ENCODE measurements around the gene CZIB. TPM values are rescaled to one million over a fixed set of nuclear protein-coding genes. Genes with fewer than 3 reads are reported as not detected.

Gene CZIB
- total RNA-seq, 1 donor, result 66.6 TPM

DNA sequence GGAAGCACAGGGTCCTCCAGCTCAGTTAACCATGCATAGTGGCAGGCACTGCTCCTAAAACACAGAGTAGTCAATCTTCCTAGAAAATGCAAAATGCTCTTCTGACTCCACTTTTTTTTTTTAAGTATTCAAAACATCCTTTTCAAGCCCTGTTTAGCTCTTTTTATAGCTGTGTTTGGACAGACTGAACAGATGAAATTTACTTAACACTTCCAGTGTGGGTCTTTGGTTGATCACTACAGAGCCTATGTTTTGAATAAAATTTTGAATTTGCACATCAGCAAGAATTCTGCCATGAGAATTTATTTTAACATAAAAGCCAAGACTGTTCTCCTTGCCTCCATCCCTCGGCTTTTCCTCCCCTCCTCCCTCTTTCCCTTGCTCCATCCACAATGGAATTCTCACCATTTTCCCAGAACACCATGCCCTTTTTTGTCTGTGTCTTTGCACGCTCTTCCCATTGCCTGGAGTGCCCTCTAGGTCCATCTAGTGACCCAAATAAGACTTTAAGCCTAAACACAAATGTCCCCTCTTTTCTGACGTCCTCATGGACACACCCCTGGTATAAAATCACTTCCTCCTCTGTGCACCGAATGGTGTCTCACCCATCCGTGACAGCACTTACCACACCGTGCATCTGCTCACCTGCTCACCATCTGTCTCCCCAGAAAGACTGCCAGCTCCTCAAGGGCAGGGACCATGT is 47.9 kb downstream of the CZIB start:
- peak; percentile 75 for DNase-seq (ENCODE audit: low read depth)
- TF ChIP-seq, protein P1, sequence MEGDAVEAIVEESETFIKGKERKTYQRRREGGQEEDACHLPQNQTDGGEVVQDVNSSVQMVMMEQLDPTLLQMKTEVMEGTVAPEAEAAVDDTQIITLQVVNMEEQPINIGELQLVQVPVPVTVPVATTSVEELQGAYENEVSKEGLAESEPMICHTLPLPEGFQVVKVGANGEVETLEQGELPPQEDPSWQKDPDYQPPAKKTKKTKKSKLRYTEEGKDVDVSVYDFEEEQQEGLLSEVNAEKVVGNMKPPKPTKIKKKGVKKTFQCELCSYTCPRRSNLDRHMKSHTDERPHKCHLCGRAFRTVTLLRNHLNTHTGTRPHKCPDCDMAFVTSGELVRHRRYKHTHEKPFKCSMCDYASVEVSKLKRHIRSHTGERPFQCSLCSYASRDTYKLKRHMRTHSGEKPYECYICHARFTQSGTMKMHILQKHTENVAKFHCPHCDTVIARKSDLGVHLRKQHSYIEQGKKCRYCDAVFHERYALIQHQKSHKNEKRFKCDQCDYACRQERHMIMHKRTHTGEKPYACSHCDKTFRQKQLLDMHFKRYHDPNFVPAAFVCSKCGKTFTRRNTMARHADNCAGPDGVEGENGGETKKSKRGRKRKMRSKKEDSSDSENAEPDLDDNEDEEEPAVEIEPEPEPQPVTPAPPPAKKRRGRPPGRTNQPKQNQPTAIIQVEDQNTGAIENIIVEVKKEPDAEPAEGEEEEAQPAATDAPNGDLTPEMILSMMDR (IDR thresholded peaks at IDR 0.05; ENCODE audit: insufficient read depth, low read length), result peak; percentile 45
- no peak overlapping the region for H3K4me3 ChIP-seq (ENCODE audit: low read depth, low read length)

DNA sequence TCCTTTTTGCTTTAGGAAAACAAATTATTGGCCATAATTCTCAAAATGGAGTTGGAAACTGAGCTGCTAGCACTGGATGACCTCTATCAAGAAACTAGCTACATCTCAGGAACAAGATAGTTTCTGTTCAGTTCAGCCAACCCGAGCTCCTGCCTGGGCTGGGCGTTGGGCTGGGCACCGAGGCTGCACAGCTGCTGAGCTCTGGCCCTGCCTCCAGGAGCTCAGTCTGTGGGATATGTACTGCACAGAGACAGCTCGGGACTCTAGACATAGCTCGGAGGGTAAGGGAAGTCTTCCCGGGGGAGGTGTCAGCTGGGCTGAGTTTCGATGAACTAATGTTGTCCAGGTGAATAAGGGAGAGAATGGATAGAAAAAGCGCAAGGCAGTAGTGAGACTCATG is 53.5 kb downstream of the CZIB start:
- H3K4me3 ChIP-seq (ENCODE audit: low read depth, low read length), result no peak overlapping the region
- TF ChIP-seq, protein P1 (IDR thresholded peaks at IDR 0.05; ENCODE audit: insufficient read depth, low read length), result no peak
- no peak for DNase-seq (ENCODE audit: low read depth)

DNA sequence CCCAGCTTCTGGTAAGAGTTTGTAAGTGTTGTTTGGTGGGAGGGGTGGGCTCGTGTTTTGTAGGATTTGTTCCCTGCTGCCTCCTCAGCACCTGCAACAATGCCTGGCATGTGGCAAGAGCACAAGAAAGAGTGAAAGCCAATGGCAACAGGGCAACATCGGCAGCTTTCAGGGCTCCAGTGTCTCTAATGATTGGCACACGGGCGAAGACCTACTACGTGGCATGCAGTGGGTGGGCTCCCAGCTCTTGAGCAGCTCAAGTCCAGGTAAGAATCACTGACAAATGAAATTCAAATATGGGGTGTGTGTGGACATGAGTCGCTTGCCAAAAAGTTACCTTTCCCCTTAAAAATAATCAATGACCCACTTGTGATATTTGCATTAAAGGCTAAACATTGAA is 54.1 kb downstream of the CZIB start:
- no peak for DNase-seq (ENCODE audit: low read depth)
- TF ChIP-seq, protein P1 (IDR thresholded peaks at IDR 0.05; ENCODE audit: insufficient read depth, low read length), result no peak
- no peak overlapping the region for H3K4me3 ChIP-seq (ENCODE audit: low read depth, low read length)

DNA sequence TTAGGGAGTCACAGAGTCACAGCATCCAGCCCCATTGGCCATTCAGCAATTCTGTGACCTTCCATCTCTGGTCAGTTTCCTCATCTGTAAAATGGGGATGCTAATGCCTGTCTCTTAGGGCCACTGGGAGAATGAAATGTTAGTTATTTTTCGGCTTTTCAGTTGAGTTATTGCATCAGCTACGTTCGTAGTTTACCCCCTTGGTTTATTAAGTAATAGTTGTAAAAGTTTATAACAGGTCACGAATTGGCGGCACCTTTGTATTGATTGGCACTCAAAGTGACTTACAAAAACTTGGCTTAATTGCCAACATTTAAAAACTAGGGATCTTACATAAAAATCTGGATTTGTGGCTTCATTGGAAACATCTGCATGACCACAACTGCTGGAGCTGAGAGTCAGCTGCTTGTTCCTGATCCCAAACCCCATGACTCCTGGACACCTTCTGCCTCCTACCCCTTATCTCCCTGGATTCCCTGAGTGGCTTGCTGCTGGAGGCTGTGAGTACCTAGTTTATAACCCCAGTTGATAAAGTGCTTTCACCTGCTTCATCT is 54.9 kb downstream of the CZIB start:
- H3K4me3 ChIP-seq (ENCODE audit: low read depth, low read length), result no peak overlapping the region
- TF ChIP-seq, protein P1 (IDR thresholded peaks at IDR 0.05; ENCODE audit: insufficient read depth, low read length), result no peak
- peak; percentile 87 for DNase-seq (ENCODE audit: low read depth)

Other genes with a start within 250 kb of the CZIB start
- gene PODN, start 158.4 kb downstream of the CZIB start, total RNA-seq (ENCODE audit: low replicate concordance), result 47.5 and 176 TPM in 2 replicates
- 0.41 and 3.8 TPM in 2 replicates for gene SLC1A7, start 78.0 kb downstream of the CZIB start, total RNA-seq (ENCODE audit: low replicate concordance)
- 7.5 and 14.7 TPM in 2 replicates for gene CPT2, start 23.8 kb downstream of the CZIB start, total RNA-seq (ENCODE audit: low replicate concordance)
- gene MAGOH, start 17.9 kb upstream of the CZIB start, total RNA-seq (ENCODE audit: low replicate concordance), result 3.8 and 24.2 TPM in 2 replicates
- gene LRP8, start 107.4 kb upstream of the CZIB start, total RNA-seq (ENCODE audit: low replicate concordance), result 8.6 and 13.6 TPM in 2 replicates
- not detected in 2 replicates for gene DMRTB1, start 238.8 kb upstream of the CZIB start, total RNA-seq (ENCODE audit: low replicate concordance)

Measured in fibroblast of the aortic adventitia (primary cell).